CD4-positive, alpha-beta T cell (primary cell): ENCODE measurements around the gene ZNF513. TPM values are rescaled to one million over a fixed set of nuclear protein-coding genes. Genes with fewer than 3 reads are reported as not detected.

ENCODE experiments used
- ATAC-seq: fragments of 200-7000 bp; cut with Tn5 transposase; one replicate; pipeline ENCODE4 v1.10.0; 2022; ENCODE audit warnings: mild to moderate bottlenecking; ENCODE audit not compliant: poor library complexity
- CTCF ChIA-PET: fragments of 350-600 bp; sonication (Branson Sonifier 250); formaldehyde crosslinking; loops from one replicate; lab custom pipeline; 2021; ENCODE audit warnings: antibody characterized with exemption, inconsistent platforms; lab: Charles Lee
- POLR2A ChIA-PET: fragments of 350-600 bp; sonication (Branson Sonifier 250); formaldehyde crosslinking; loops from one replicate; lab custom pipeline; 2021; ENCODE audit warnings: antibody characterized with exemption, inconsistent platforms; lab: Charles Lee
- DNase-seq, 14 experiments: peaks; one replicate each; pipeline ENCODE4 v3.0.0-alpha.2; 2013 to 2020; ENCODE audit warnings: mixed read lengths in 2 of 14
- H3K27ac ChIP-seq, 2 donors: one replicate each; pipeline versions ENCODE4 v1.5.1 to v1.7.0; 2013; ENCODE audit warnings: low read length in 2 of 2, low read depth in 1 of 2, mild to moderate bottlenecking in 1 of 2
- H3K27me3 ChIP-seq, 2 experiments: 1 replicate in 1 of 2; 2 replicates in 1 of 2; pipeline versions ENCODE4 v1.6.1 to v1.7.0; 2013; ENCODE audit warnings: low read length in 2 of 2, control low read depth in 1 of 2, mild to moderate bottlenecking in 1 of 2, moderate library complexity in 1 of 2; ENCODE audit not compliant: insufficient read depth in 2 of 2, control insufficient read depth in 1 of 2
- H3K36me3 ChIP-seq: one replicate; pipeline ENCODE4 v1.6.1; 2013; ENCODE audit warnings: low read length, control low read depth; ENCODE audit not compliant: insufficient read depth
- H3K4me1 ChIP-seq: one replicate; pipeline ENCODE4 v1.6.1; 2013; ENCODE audit warnings: low read length, control low read depth; ENCODE audit not compliant: insufficient read depth
- H3K4me3 ChIP-seq: one replicate; pipeline ENCODE4 v1.5.1; 2013; ENCODE audit warnings: mild to moderate bottlenecking, low read length, moderate library complexity
- H3K9me3 ChIP-seq, 2 experiments: 1 replicate in 1 of 2; 2 replicates in 1 of 2; pipeline versions ENCODE4 v1.6.1 to v1.7.0; 2013; ENCODE audit warnings: low read length in 2 of 2, mild to moderate bottlenecking in 2 of 2, control low read depth in 1 of 2, moderate library complexity in 1 of 2; ENCODE audit not compliant: control insufficient read depth in 1 of 2, insufficient read depth in 1 of 2
- H3K27ac Mint-ChIP-seq: one replicate; pipeline ENCODE4 v1.8.0; 2020; ENCODE audit warnings: mixed read lengths
- H3K27me3 Mint-ChIP-seq: one replicate; pipeline ENCODE4 v1.8.0; 2021; ENCODE audit warnings: mixed read lengths
- H3K36me3 Mint-ChIP-seq: one replicate; pipeline ENCODE4 v1.8.0; 2021; ENCODE audit warnings: low read depth, mixed read lengths
- H3K4me1 Mint-ChIP-seq: one replicate; pipeline ENCODE4 v1.8.0; 2021; ENCODE audit warnings: low read depth, mixed read lengths
- H3K4me3 Mint-ChIP-seq: one replicate; pipeline ENCODE4 v1.8.0; 2020; ENCODE audit warnings: mild to moderate bottlenecking, mixed read lengths
- H3K9me3 Mint-ChIP-seq: one replicate; pipeline ENCODE4 v1.8.0; 2020; ENCODE audit warnings: mixed read lengths
- CTCF ChIP-seq: fragments of 200-600 bp; IDR thresholded peaks from one replicate; pipeline ENCODE4 v1.8.0; 2022; ENCODE audit warnings: antibody characterized with exemption, mild to moderate bottlenecking
- intact Hi-C, 2 experiments: fragments of 100-400 bp; cut with DNase I in 1 of 2; cut with micrococcal nuclease in 1 of 2; formaldehyde crosslinking; loops; one replicate each; pipeline versions ENCODE4 v1.15.1 to v1.9.0; 2023 to 2025; cut with DNase I, micrococcal nuclease
- total RNA-seq, 174 experiments: library from RNA in 2 of 174; stranded (reverse) in 2 of 174; gene quantifications; one replicate each; pipeline ENCODE4 v1.2.3 and lab custom pipeline; 2021 to 2026

The ZNF513 gene
- total RNA-seq, 2 experiments from 2014 or later = 22.8 to 22.9 TPM

GRCh38 chr2:27376151-27376865 lies 4.2 kb downstream of the ZNF513 start:
- Mint-ChIP-seq H3K27me3 (no peaks in the 10 kb centered on the region), H3K9me3 (no peaks in the 10 kb centered on the region), H3K27ac (no peak overlapping the region), H3K4me1 (peaks cover 41% of the 10 kb centered on the region), H3K4me3 (no peak overlapping the region), H3K36me3 (peaks cover 82% of the 10 kb centered on the region)
- TF ChIP-seq CTCF = no peak
- intact Hi-C loops = loop anchor here in 1 of 2 experiments (5.0 kb wide), 1 partner anchor 239 kb away; the partner anchor contains the start of gene PRR30
- Histone ChIP-seq H3K4me1 (peaks cover 37% of the 10 kb centered on the region), H3K36me3 (peaks cover 53% of the 10 kb centered on the region), H3K9me3 (no peaks in the 10 kb centered on the region), H3K27ac (no peak overlapping the region), H3K4me3 (no peak overlapping the region), H3K27me3 (no peaks in the 10 kb centered on the region)
- ATAC-seq (no peak), DNase-seq (no peak)
- ChIA-PET POLR2A (no interaction called here), CTCF (no interaction called here)

GRCh38 chr2:27375513-27376099 lies 4.9 kb downstream of the ZNF513 start:
- intact Hi-C loops = loop anchor here in 1 of 2 experiments (5.0 kb wide), 1 partner anchor 238 kb away; the partner anchor contains the start of gene PRR30
- Histone ChIP-seq H3K27ac (no peak overlapping the region), H3K27me3 (no peaks in the 10 kb centered on the region), H3K9me3 (no peaks in the 10 kb centered on the region), H3K36me3 (peaks cover 52% of the 10 kb centered on the region), H3K4me3 (no peak overlapping the region), H3K4me1 (peaks cover 36% of the 10 kb centered on the region)
- CTCF ChIA-PET = no interaction called here
- no peaks in the 10 kb centered on the region for H3K27me3 Mint-ChIP-seq
- ATAC-seq = no peak
- H3K4me3 Mint-ChIP-seq = no peak overlapping the region
- DNase-seq = no peak
- H3K9me3 Mint-ChIP-seq = no peaks in the 10 kb centered on the region
- no peak for TF ChIP-seq CTCF
- H3K27ac Mint-ChIP-seq = no peak overlapping the region
- H3K4me1 Mint-ChIP-seq = peaks cover 37% of the 10 kb centered on the region
- POLR2A ChIA-PET = no interaction called here
- peaks cover 79% of the 10 kb centered on the region for H3K36me3 Mint-ChIP-seq

- H3K9me3 Mint-ChIP-seq = no peaks in the 10 kb centered on the region
- intact Hi-C loops = loop anchor here (5.0 kb wide), 4 partner anchors 54 to 286 kb away; partner anchors contain the start of genes ATRAID (in 1 of the 2), IFT172 (in 1 of the 2), KHK (in 1 of the 2) and NRBP1 (in 1 of the 2)
- no peak for DNase-seq
- Histone ChIP-seq H3K4me1 (peaks cover 43% of the 10 kb centered on the region), H3K36me3 (peaks cover 55% of the 10 kb centered on the region), H3K27ac (no peak overlapping the region), H3K9me3 (no peaks in the 10 kb centered on the region), H3K27me3 (no peaks in the 10 kb centered on the region), H3K4me3 (no peak overlapping the region)
- CTCF ChIA-PET = no interaction called here
- POLR2A ChIA-PET = no interaction called here
- no peak overlapping the region for H3K27ac Mint-ChIP-seq
- peaks cover 78% of the 10 kb centered on the region for H3K36me3 Mint-ChIP-seq
- TF ChIP-seq CTCF = no peak
- no peak for ATAC-seq
- peaks cover 37% of the 10 kb centered on the region for H3K4me1 Mint-ChIP-seq
- H3K27me3 Mint-ChIP-seq = no peaks in the 10 kb centered on the region
- H3K4me3 Mint-ChIP-seq = peak overlapping the region; percentile 51
Measured at GRCh38 chr2:27373567-27373966, 7.0 kb downstream of the ZNF513 start.
